GM21526 (cell line): ENCODE data around the gene SLC30A10.
"Not testable (repeated sequence)": the region's sequence is repeated elsewhere in the genome, so short reads cannot be mapped to it uniquely, and the experiment has no call there.

Experiments
- ATAC-seq: cut with Tn5 transposase; IDR thresholded peaks from one replicate; pipeline ENCODE4 v1.9.1; 2021; ENCODE audit warnings: moderate library complexity; ENCODE audit not compliant: unreplicated experiment, low FRiP score

Gene SLC30A10

GRCh38 chr1:219898375-219898774 is 30.0 kb downstream of the SLC30A10 start:
- no peak for ATAC-seq

DNA sequence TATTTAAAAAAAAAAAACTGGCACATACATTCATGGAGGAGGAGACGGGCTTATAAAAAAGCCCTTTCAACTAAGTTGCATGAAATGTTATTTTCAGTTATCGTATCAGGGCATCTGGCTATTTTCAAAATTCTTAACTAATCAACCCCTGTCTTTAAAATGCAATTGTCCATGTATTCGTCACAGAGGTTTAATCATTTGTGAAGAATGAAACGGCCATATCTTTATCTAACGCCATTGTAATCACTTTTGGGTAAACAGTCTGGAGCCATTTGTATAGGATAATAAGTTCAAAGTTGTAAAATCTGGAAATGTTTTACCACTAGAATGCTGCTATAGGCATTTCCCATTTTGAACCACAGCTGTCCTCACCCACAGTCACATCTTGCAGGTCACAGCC is 30.4 kb downstream of the SLC30A10 start:
- ATAC-seq = no peak

- ATAC-seq = not testable (repeated sequence)
These were observed 36.1 kb downstream of the SLC30A10 start for GRCh38 chr1:219892271-219892670.

- ATAC-seq = not testable (repeated sequence)
These were observed 36.5 kb downstream of the SLC30A10 start for GRCh38 chr1:219891846-219892245.

DNA sequence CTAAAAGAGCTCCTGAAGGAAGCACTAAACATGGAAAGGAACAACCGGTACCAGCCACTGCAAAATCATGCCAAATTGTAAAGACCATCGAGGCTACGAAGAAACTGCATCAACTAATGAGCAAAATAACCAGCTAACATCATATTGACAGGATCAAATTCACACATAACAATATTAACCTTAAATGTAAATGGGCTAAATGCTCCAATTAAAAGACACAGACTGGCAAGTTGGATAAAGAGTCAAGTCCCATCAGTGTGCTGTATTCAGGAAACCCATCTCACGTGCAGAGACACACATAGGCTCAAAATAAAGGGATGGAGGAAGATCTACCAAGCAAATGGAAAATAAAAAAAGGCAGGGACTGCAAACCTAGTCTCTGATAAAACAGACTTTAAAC is 39.7 kb downstream of the SLC30A10 start:
- not testable (repeated sequence) for ATAC-seq

DNA sequence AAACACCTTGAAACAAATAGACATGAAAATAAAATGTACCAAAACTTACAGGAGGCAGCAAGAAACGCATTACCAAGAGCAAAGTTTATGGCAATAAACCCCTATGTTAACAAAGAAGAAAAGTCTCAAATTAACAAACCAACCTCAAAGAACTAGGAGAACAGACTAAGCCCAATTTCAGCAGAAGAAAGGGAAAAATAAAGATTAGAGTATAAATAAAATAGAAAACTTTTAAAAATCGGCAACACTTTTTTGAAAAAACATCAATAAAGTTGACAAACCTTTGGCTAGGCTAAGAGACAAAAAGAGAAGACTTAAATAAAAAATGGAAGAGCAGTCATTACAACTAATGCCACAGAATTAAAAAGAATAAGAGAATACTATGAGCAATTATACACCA is 42.7 kb downstream of the SLC30A10 start:
- ATAC-seq = no peak

GRCh38 chr1:219883400-219884332 is 44.7 kb downstream of the SLC30A10 start:
- ATAC-seq = no peak

DNA sequence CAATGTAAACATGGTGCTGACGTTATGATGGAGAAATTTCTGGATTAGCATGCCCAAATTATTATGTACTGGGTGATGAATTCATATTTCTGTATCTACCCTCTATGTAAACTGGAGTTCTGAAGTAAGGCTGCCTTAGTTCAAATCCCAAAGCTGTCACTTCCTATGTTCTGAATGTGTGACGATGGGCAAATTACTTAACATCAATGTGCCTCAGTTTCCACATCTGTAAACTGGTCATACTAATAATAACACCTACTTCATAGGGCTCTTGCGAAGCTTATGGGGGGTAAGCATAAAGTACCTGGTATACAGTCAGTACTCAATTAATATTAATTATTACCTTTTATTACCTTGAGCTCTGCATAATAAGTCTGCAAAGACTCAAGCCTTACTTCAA is 45.6 kb downstream of the SLC30A10 start:
- ATAC-seq = no peak

DNA sequence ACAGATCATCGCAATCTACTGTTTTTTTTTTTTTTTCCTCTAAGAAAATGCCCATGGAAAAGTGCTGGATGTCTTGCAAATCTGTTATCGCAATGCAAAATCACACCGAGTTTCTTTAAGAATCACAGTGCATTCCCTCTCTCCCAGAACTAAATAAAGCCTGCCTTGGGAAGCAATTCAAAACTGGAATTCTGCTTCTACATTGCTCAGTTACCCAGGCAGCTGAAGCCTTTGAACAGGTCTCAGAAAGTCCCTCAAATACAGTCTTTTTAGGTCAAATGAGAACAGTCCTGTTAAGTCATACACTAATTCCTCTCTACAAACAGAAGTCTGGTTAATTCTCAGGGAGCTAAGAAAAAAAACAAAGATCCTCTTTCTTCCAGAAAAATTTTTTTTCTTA is 46.3 kb downstream of the SLC30A10 start:
- no peak for ATAC-seq

GRCh38 chr1:219880765-219881457 is 47.4 kb downstream of the SLC30A10 start:
- ATAC-seq = no peak

GRCh38 chr1:219876798-219877209 is 51.6 kb downstream of the SLC30A10 start:
- no peak for ATAC-seq

- no peak for ATAC-seq
These were observed 52.5 kb downstream of the SLC30A10 start for GRCh38 chr1:219875860-219876259.

- not testable (repeated sequence) for ATAC-seq
These were observed 55.8 kb downstream of the SLC30A10 start for GRCh38 chr1:219872538-219872937.

DNA sequence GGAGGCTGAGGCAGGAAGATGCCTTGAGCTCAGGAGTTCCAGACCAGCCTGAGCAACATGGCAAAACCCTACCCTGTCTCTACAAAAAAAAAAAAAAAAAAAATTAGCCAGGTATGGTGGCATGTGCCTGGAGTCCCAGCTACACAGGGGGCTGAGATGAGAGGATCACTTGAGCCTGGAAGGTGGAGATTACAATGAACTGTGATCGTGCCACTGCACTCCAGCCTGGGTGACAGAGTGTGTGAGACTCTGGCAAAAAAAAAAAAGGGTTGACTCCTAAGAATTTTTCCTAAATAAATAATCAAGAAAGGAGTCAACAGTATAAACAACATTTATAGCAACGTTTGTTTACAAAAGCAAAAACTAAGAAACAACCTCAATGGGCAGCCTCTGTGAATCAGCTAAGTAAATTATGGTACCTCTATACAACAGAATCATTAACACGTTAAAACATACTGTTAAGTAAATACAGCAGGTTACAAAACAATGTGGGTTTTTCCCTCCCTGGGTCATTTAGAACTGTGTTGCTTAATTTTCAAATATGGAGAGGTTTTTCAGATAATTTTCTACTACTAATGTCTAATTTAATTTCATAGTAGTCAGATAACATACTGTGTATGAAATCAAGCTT is 56.8 kb downstream of the SLC30A10 start:
- ATAC-seq = no peak

GRCh38 chr1:219868615-219869014 is 59.7 kb downstream of the SLC30A10 start:
- ATAC-seq = not testable (repeated sequence)
